HCT116 (cell line): Measurements from ENCODE around the gene OR2AT4. TPM values are rescaled to one million over a fixed set of nuclear protein-coding genes. Genes with fewer than 3 reads are reported as not detected.

Experiments
- ATAC-seq: fragments of 200-7000 bp; cut with Tn5 transposase; 2 replicates; pipeline ENCODE4 v1.9.1; 2020; ENCODE audit warnings: mild to moderate bottlenecking, moderate library complexity
- BruUV-seq: library from RNA; stranded (reverse); fragments of 400-500 nt; replicated peaks from 2 replicates; lab custom pipeline; 2021; lab: Mats Ljungman, UMichigan
- CTCF ChIA-PET: fragments of 300-600 bp; sonication (Branson Sonifier 250); formaldehyde crosslinking; loops from one replicate; lab custom pipeline; 2021; ENCODE audit warnings: antibody characterized with exemption; lab: Charles Lee
- POLR2A ChIA-PET: fragments of 300-600, 350-600 bp; sonication (Branson Sonifier 250); formaldehyde crosslinking; loops from one replicate; lab custom pipeline; 2021; ENCODE audit warnings: antibody characterized with exemption; lab: Charles Lee
- RAD21 ChIA-PET, 2 experiments: fragments of 300-600 bp; sonication (Branson Sonifier 250); formaldehyde crosslinking; loops; one replicate each; lab custom pipeline; 2023; ENCODE audit warnings: low total read pairs in 2 of 2; ENCODE audit not compliant: uncharacterized antibody in 2 of 2, unreplicated experiment in 2 of 2, low non-redundant PET in 1 of 2; lab: Charles Lee
- DNase-seq: peaks from one replicate; pipeline ENCODE4 v3.0.0-alpha.2; 2010; ENCODE audit warnings: low read depth, low spot score
- H2AFZ ChIP-seq: fragments of 200-600 bp; shearing (Covaris generic), sonication (generic); 2 replicates; pipeline ENCODE4 v1.6.1; 2017; ENCODE audit warnings: low read depth, mixed run types, mixed read lengths, antibody characterized with exemption, low read length; ENCODE audit not compliant: poor library complexity, severe bottlenecking
- H3K27ac ChIP-seq: 2 replicates; pipeline ENCODE4 v1.5.1; 2012; ENCODE audit warnings: low read depth, low read length
- H3K27me3 ChIP-seq: fragments of 200-600 bp; sonication (generic); 2 replicates; pipeline ENCODE4 v1.6.1; 2016; ENCODE audit warnings: mixed run types, low read length, mixed read lengths; ENCODE audit not compliant: insufficient read depth
- H3K36me3 ChIP-seq, 2 experiments: fragments of 200-500 bp in 1 of 2; fragments of 200-600 bp in 1 of 2; sonication (Bioruptor generic) in 1 of 2; sonication (generic) in 1 of 2; 2 replicates each; pipeline versions ENCODE4 v1.5.1 to v1.6.1; 2014 to 2016; ENCODE audit warnings: low read length in 2 of 2, inconsistent platforms in 1 of 2, mixed read lengths in 1 of 2, mixed run types in 1 of 2; ENCODE audit not compliant: insufficient read depth in 2 of 2, control insufficient read depth in 1 of 2
- H3K4me1 ChIP-seq, 2 experiments: fragments of 200-600 bp in 1 of 2; sonication (generic) in 1 of 2; 2 replicates each; pipeline versions ENCODE4 v1.5.1 to v1.6.1; 2012 to 2017; ENCODE audit warnings: low read length in 2 of 2, inconsistent platforms in 1 of 2, mild to moderate bottlenecking in 1 of 2, mixed read lengths in 1 of 2, mixed run types in 1 of 2, moderate library complexity in 1 of 2; ENCODE audit not compliant: insufficient read depth in 2 of 2, control insufficient read depth in 1 of 2
- H3K4me2 ChIP-seq: fragments of 200-600 bp; sonication (generic); 2 replicates; pipeline ENCODE4 v1.6.1; 2017; ENCODE audit warnings: mixed run types, low read length, mixed read lengths
- H3K4me3 ChIP-seq, 2 experiments: fragments of 200-600 bp in 1 of 2; sonication (generic) in 1 of 2; replicated peaks in 1 of 2; 2 replicates each; pipeline ENCODE4 v1.5.1; 2011 to 2016; ENCODE audit warnings: low read length in 2 of 2, control low read depth in 1 of 2, low read depth in 1 of 2, mild to moderate bottlenecking in 1 of 2, mixed read lengths in 1 of 2, mixed run types in 1 of 2
- H3K79me2 ChIP-seq: fragments of 200-600 bp; sonication (generic); 2 replicates; pipeline ENCODE4 v1.6.1; 2017; ENCODE audit warnings: mild to moderate bottlenecking, mixed run types, low read length, moderate library complexity, mixed read lengths; ENCODE audit not compliant: insufficient read depth
- H3K9ac ChIP-seq: fragments of 200-600 bp; sonication (generic); 2 replicates; pipeline ENCODE4 v1.6.1; 2016; ENCODE audit warnings: low read length, mixed read lengths
- H3K9me2 ChIP-seq: fragments of 200-600 bp; sonication (generic), shearing (Covaris generic); 2 replicates; pipeline ENCODE4 v1.6.1; 2017; ENCODE audit warnings: mixed run types, mild to moderate bottlenecking, moderate library complexity; ENCODE audit not compliant: insufficient read depth
- H3K9me3 ChIP-seq, 2 experiments: fragments of 200-500 bp in 1 of 2; fragments of 200-600 bp in 1 of 2; sonication (Bioruptor generic) in 1 of 2; sonication (generic) in 1 of 2; 2 replicates each; pipeline ENCODE4 v1.6.1; 2014 to 2017; ENCODE audit warnings: low read length in 2 of 2, mixed read lengths in 2 of 2, inconsistent platforms in 1 of 2, low read depth in 1 of 2, mild to moderate bottlenecking in 1 of 2, mixed run types in 1 of 2, moderate library complexity in 1 of 2; ENCODE audit not compliant: control insufficient read depth in 1 of 2, insufficient read depth in 1 of 2
- H4K20me1 ChIP-seq: fragments of 200-600 bp; sonication (generic), shearing (Covaris generic); 2 replicates; pipeline ENCODE4 v1.6.1; 2017; ENCODE audit warnings: mixed run types, mild to moderate bottlenecking, moderate library complexity; ENCODE audit not compliant: insufficient read depth
- CTCF ChIP-seq, 3 experiments: fragments of 200-600 bp in 1 of 3; sonication (generic) in 1 of 3; IDR thresholded peaks in 2 of 3; conservative IDR thresholded peaks in 1 of 3; 2 replicates each; pipeline ENCODE4 v1.5.1; 2012 to 2017; ENCODE audit warnings: low read depth in 2 of 3, low read length in 2 of 3, antibody characterized with exemption in 1 of 3, borderline replicate concordance in 1 of 3, control low read depth in 1 of 3, mild to moderate bottlenecking in 1 of 3, mixed read lengths in 1 of 3, mixed run types in 1 of 3, moderate library complexity in 1 of 3; ENCODE audit not compliant: insufficient read depth in 1 of 3
- ELF1 ChIP-seq: IDR thresholded peaks from 2 replicates; pipeline ENCODE4 v1.6.1; 2012; ENCODE audit warnings: low read depth, borderline replicate concordance
- JUND ChIP-seq: IDR thresholded peaks from 2 replicates; pipeline ENCODE4 v1.6.1; 2012
- POLR2AphosphoS5 ChIP-seq: IDR thresholded peaks from 2 replicates; pipeline ENCODE4 v1.6.1; 2011; ENCODE audit warnings: mild to moderate bottlenecking, low read depth, low read length, moderate library complexity
- SIN3A ChIP-seq: IDR thresholded peaks from 2 replicates; pipeline ENCODE4 v1.6.1; 2012; ENCODE audit warnings: low read depth
- SP1 ChIP-seq: IDR thresholded peaks from 2 replicates; pipeline ENCODE4 v1.6.1; 2012; ENCODE audit warnings: low read depth
- intact Hi-C: fragments of 100-400 bp; cut with micrococcal nuclease; formaldehyde crosslinking; loops from 2 replicates; pipeline ENCODE4 v1.10.0; 2022
- total RNA-seq: library from RNA; stranded (reverse); gene quantifications from one replicate; pipeline ENCODE4 v1.2.1, GENCODE V29; 2021; ENCODE audit not compliant: unreplicated experiment
- TF ChIP-seq, protein P1 (sequence below): IDR thresholded peaks from 2 replicates; pipeline ENCODE4 v1.6.1; 2012

OR2AT4 gene
- total RNA-seq, 1 experiment from 2014 or later, result not detected

- Histone ChIP-seq H2AFZ (peak overlapping the region; percentile 89), H3K27me3 (no peaks in the 10 kb centered on the region), H3K4me3 (peak overlapping the region; percentile 4 to 24; a peak in 1 of 4 replicates), H3K4me1 (peaks cover 0 to 26% of the 10 kb centered on the region in 2 experiments; a peak in 2 of 4 replicates), H3K9me2 (no peaks in the 10 kb centered on the region), H3K9ac (no peak overlapping the region), H3K9me3 (no peaks in the 10 kb centered on the region; a peak in 1 of 4 replicates), H3K79me2 (no peaks in the 10 kb centered on the region), H3K36me3 (no peaks in the 10 kb centered on the region), H4K20me1 (no peaks in the 10 kb centered on the region), H3K4me2 (peak overlapping the region; percentile 62), H3K27ac (no peak overlapping the region)
- no TSS peak for BruUV-seq
- ChIA-PET CTCF (interaction anchor here (0.7 kb wide), 1 partner anchor 35 kb away, joined by 3 read pairs; no protein-coding TSS in a partner anchor), POLR2A (no interaction called here), RAD21 (no interaction called here)
- TF ChIP-seq, protein P1, sequence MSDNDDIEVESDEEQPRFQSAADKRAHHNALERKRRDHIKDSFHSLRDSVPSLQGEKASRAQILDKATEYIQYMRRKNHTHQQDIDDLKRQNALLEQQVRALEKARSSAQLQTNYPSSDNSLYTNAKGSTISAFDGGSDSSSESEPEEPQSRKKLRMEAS, result no peak
- TF ChIP-seq CTCF (IDR thresholded peaks at IDR 0.05 in 2 of 3, conservative IDR thresholded peaks at IDR 0.05 in 1 of 3; ENCODE audit: borderline replicate concordance in 1 of 3, insufficient read depth in 1 of 3, low read depth in 2 of 3, low read length in 2 of 3) (no peak), SP1 (no peak), ELF1 (no peak), JUND (no peak), POLR2AphosphoS5 (no peak), SIN3A (no peak)
- ATAC-seq, result peak; percentile 93
- intact Hi-C loops, result no loop called here
- DNase-seq, result peak; percentile 39
These were observed 8.8 kb upstream of the OR2AT4 start for GRCh38 chr11:75105462-75105925.
